ENCODE results near the gene CCDC170.

The CCDC170 gene

GRCh38 chr6:151549790-151550189 lies 56.0 kb downstream of the CCDC170 start:
- DNase-seq, result no peak

GRCh38 chr6:151550618-151551017 lies 56.8 kb downstream of the CCDC170 start:
- no peak for DNase-seq

GRCh38 chr6:151551223-151551857 lies 57.5 kb downstream of the CCDC170 start:
- DNase-seq, result no peak

- no peak for DNase-seq
Observed at GRCh38 chr6:151553416-151554165, 59.8 kb downstream of the CCDC170 start.

- no peak for DNase-seq
Observed at GRCh38 chr6:151561238-151561637, 67.4 kb downstream of the CCDC170 start.

GRCh38 chr6:151564654-151565053 lies 70.8 kb downstream of the CCDC170 start:
- no peak for DNase-seq

GRCh38 chr6:151565940-151566339 lies 72.1 kb downstream of the CCDC170 start:
- no peak for DNase-seq

- DNase-seq, result no peak
Observed at GRCh38 chr6:151566557-151566956, 72.7 kb downstream of the CCDC170 start.

- no peak for DNase-seq
Observed at GRCh38 chr6:151576633-151577032, 82.8 kb downstream of the CCDC170 start.

- no peak for DNase-seq
Observed at GRCh38 chr6:151577257-151577656, 83.4 kb downstream of the CCDC170 start.

GRCh38 chr6:151585741-151586140 lies 91.9 kb downstream of the CCDC170 start:
- no peak for DNase-seq

- no peak for DNase-seq
Observed at GRCh38 chr6:151589667-151590066, 95.8 kb downstream of the CCDC170 start.

- DNase-seq, result no peak
Observed at GRCh38 chr6:151590742-151591141, 96.9 kb downstream of the CCDC170 start.

GRCh38 chr6:151592449-151593159 lies 98.8 kb downstream of the CCDC170 start:
- DNase-seq, result no peak

GRCh38 chr6:151609146-151609902 lies 115.5 kb downstream of the CCDC170 start:
- no peak for DNase-seq

GRCh38 chr6:151610326-151610725 lies 116.5 kb downstream of the CCDC170 start:
- DNase-seq, result no peak

GRCh38 chr6:151614630-151615029 lies 120.8 kb downstream of the CCDC170 start:
- DNase-seq, result no peak

GRCh38 chr6:151616091-151616513 lies 122.3 kb downstream of the CCDC170 start:
- DNase-seq, result no peak

- DNase-seq, result no peak
Observed at GRCh38 chr6:151616600-151616999, 122.8 kb downstream of the CCDC170 start.

- no peak for DNase-seq
Observed at GRCh38 chr6:151617539-151617938, 123.7 kb downstream of the CCDC170 start.

GRCh38 chr6:151618717-151619116 lies 124.9 kb downstream of the CCDC170 start:
- DNase-seq, result no peak

GRCh38 chr6:151620179-151620578 lies 126.4 kb downstream of the CCDC170 start:
- no peak for DNase-seq

- DNase-seq, result no peak
Observed at GRCh38 chr6:151624071-151624470, 130.3 kb downstream of the CCDC170 start.
